ENCODE data around the gene GNPTG.

DNA sequence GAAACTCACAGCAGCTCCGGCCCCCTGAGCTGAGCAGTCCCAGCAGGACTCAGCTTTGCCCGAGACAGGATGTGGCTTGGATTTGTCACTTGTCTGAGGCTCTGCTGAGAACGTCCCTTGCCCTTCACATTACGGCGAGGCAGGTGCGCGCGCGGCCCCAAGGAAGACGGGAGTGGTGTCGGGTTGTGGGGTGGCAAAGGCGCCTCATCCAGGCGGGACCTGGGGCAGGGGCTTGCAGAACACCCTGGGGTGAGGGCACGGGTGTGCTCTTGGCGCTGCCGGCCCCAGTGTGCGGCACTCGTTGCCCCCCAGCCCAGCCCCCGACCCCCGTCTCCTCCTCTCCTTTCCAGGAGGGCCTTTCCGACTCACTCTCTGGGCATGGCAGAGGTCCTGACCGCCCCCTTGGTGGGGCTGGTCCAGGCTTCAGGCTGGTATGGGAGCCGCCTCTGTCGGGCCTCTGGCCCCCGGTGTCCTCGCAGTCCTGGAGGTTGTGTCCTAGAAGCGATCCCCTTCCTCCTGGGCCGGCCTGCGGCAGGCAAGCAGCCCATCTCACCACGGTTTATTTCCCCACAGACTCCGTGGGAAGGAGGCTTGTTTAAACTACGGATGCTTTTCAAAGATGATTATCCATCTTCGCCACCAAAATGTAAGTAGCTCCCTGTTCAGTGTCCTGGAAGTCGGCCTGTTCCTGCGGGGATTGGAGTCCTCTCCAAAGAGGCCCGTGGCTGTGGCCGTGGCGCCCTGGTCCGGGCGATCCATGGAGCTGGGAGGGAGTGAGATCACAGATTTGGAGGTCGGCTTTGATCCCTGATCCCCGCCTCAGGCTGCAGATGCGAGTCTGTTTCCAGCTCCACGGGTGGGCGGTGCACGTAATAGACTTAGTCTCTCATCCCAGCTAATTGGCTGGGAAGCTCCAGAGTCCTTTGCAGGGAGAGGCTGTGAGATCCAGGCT is 36.4 kb upstream of the GNPTG start:
- TF ChIP-seq, protein P1, sequence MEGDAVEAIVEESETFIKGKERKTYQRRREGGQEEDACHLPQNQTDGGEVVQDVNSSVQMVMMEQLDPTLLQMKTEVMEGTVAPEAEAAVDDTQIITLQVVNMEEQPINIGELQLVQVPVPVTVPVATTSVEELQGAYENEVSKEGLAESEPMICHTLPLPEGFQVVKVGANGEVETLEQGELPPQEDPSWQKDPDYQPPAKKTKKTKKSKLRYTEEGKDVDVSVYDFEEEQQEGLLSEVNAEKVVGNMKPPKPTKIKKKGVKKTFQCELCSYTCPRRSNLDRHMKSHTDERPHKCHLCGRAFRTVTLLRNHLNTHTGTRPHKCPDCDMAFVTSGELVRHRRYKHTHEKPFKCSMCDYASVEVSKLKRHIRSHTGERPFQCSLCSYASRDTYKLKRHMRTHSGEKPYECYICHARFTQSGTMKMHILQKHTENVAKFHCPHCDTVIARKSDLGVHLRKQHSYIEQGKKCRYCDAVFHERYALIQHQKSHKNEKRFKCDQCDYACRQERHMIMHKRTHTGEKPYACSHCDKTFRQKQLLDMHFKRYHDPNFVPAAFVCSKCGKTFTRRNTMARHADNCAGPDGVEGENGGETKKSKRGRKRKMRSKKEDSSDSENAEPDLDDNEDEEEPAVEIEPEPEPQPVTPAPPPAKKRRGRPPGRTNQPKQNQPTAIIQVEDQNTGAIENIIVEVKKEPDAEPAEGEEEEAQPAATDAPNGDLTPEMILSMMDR (IDR thresholded peaks at IDR 0.05): no peak
- TF ChIP-seq POLR2A (IDR thresholded peaks at IDR 0.05) (no peak), POLR2AphosphoS5 (IDR thresholded peaks at IDR 0.05) (no peak)
